Heart left ventricle (tissue), 16 donors: Measurements from ENCODE around the gene YPEL5. TPM values are rescaled to one million over a fixed set of nuclear protein-coding genes. Genes with fewer than 3 reads are reported as not detected.

Experiments
- ATAC-seq, 4 donors: fragments of 200-7000 bp; cut with Tn5 transposase; one replicate each; pipeline ENCODE4 v1.9.1; 2020 to 2022; ENCODE audit warnings: moderate library complexity in 4 of 4, mild to moderate bottlenecking in 3 of 4, moderate number of reproducible peaks in 1 of 4
- DNase-seq, 5 donors: peaks; one replicate each; pipeline ENCODE4 v3.0.0-alpha.2; 2020
- H3K27ac ChIP-seq, 12 donors: fragments of 200-600 bp; sonication (generic) in 4 of 12; one replicate each; pipeline versions ENCODE4 v1.5.0 to v1.8.0; 2016 to 2022; ENCODE audit warnings: mild to moderate bottlenecking in 2 of 12
- H3K27me3 ChIP-seq, 9 donors: fragments of 200-600 bp; sonication (generic) in 2 of 9; one replicate each; pipeline versions ENCODE4 v1.5.1 to v1.8.0; 2016 to 2022; ENCODE audit warnings: mild to moderate bottlenecking in 3 of 9
- H3K36me3 ChIP-seq, 9 donors: fragments of 200-600 bp; sonication (generic) in 2 of 9; one replicate each; pipeline versions ENCODE4 v1.5.0 to v1.8.0; 2018 to 2022; ENCODE audit warnings: mild to moderate bottlenecking in 2 of 9
- H3K4me1 ChIP-seq, 12 donors: fragments of 200-600 bp; sonication (generic) in 4 of 12; one replicate each; pipeline versions ENCODE4 v1.5.0 to v1.8.0; 2016 to 2022; ENCODE audit warnings: mild to moderate bottlenecking in 3 of 12
- H3K4me3 ChIP-seq, 12 donors: fragments of 200-600 bp; sonication (generic) in 4 of 12; one replicate each; pipeline versions ENCODE4 v1.5.0 to v1.8.0; 2017 to 2022; ENCODE audit warnings: mild to moderate bottlenecking in 9 of 12, moderate library complexity in 4 of 12
- H3K9me3 ChIP-seq, 12 donors: fragments of 200-600 bp; sonication (generic) in 4 of 12; one replicate each; pipeline versions ENCODE4 v1.5.0 to v1.8.0; 2016 to 2022; ENCODE audit warnings: mild to moderate bottlenecking in 1 of 12
- POLR2A ChIP-seq, 2 donors: fragments of 450-650 bp; IDR thresholded peaks; one replicate each; pipeline ENCODE4 v1.6.1; 2017; ENCODE audit warnings: antibody characterized with exemption in 2 of 2, mild to moderate bottlenecking in 2 of 2, moderate library complexity in 2 of 2
- WGBS, 4 donors: extraction: QIAGEN DNeasy Blood & Tissue Kit in 2 of 4; methylation state at CpG; one replicate each; pipeline versions ENCODE4 v1.1.5 to v1.1.7; 2013 to 2018; 5-methylcytosine and 5-hydroxymethylcytosine counted together
- intact Hi-C, 10 donors: fragments of 100-400 bp; cut with DNase I; formaldehyde crosslinking; loops; one replicate each; pipeline versions ENCODE4 v1.11.1 to v1.14.2; 2022
- polyA plus RNA-seq, 2 donors: library from polyadenylated mRNA; stranded (reverse); fragments of 200-250 nt; gene quantifications; one replicate each; pipeline ENCODE4 v1.2.3, GENCODE V29; 2013
- total RNA-seq, 9 donors: library from RNA; depleted of rRNA in 2 of 9; stranded (reverse); fragments of >200 nt in 2 of 9; fragmentation: NEBNext Ultra II Directional in 3 of 9; extraction: Animal tissue kit (Norgen Biotek cat#: 25700) in 3 of 9; gene quantifications; one replicate each; pipeline versions ENCODE4 v1.1.0 to v1.2.4, GENCODE V29; 2016 to 2023
- TF ChIP-seq, protein P1 (sequence below), 12 donors: fragments of 200-600 bp; sonication (generic) in 4 of 12; IDR thresholded peaks; one replicate each; pipeline versions ENCODE4 v1.5.0 to v1.8.0; 2018 to 2022; ENCODE audit warnings: antibody characterized with exemption in 12 of 12, mild to moderate bottlenecking in 5 of 12
- donor health status: ischemic (EF 13 %, LVEDD 7.1; RV severe dilation, severe dysfunction).
- donor health status: healthy with polysubstance abuse.
- donor health status: DM: no; HTN: yes; CAD: no.
- donor health status: DM: no; HTN: no; CAD: no.
- donor health status: ischemic (EF 25% LVEDD 6.9; RV normal size, moderate dysfunction).
- donor health status: ischemic (EF 25% LVEDD 5.7; RV mildly dilated, moderate dysfunction).
- donor health status: healthy.
- donor health status: DM: yes; HTN: yes; CAD: no.
- donor health status: ischemic (EF 35%, LVEDD 5.7; RV mildly dilated, moderate dysfunction).
- donor health status: nonischemic (EF 11% LVEDD 7.7; RV severe dilation, severe dysfunction).
- donor health status: DM: yes; HTN: yes; CAD: no.
- donor health status: PGD.
- donor health status: ischemic (EF 29% LVEDD 5.4; RV normal size, mild dysfunction).
- donor health status: nonischemic (EF 23%, LVEDD 6.1; RV moderate dilation, normal function).

YPEL5 gene
- total and polyA plus RNA-seq, 11 donors = 36.4 to 90.6 (median 57.7) TPM

DNA sequence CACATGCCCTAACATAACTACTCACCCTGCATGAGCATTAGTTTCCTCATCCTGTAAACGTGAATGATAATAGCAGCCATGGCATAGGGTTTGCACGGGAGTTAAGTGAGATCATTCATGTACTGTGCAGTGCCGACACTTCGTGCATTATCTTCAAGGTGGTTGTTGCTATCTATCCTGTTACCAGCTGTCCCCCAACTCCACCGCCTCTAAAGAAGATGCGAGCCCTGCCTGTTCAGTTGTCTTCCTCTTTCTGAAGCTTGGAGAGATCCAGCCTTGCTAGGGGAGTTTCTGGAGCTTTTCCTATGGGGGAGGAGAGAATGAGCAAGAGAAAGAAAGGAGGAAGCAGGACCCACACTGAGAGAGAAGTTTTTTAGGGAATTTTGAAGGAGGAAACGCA, 34.4 kb downstream of the YPEL5 start:
- WGBS, 4 donors = 58 to 78% (median 69%) methylated on average over 7 of the region's 7 CpGs
- Histone ChIP-seq H3K36me3 (no peaks in the 10 kb centered on the region), H3K27me3 (no peaks in the 10 kb centered on the region), H3K4me1 (peaks cover 0 to 31% (median 15%) of the 10 kb centered on the region in 12 donors), H3K4me3 (no peak overlapping the region), H3K9me3 (no peaks in the 10 kb centered on the region), H3K27ac (peak overlapping the region in 1 of 12 donors; percentile 56)
- DNase-seq (no peak), ATAC-seq (no peak)
- intact Hi-C loops = no loop called here
- TF ChIP-seq POLR2A (IDR thresholded peaks at IDR 0.05) = no peak
- TF ChIP-seq, protein P1, sequence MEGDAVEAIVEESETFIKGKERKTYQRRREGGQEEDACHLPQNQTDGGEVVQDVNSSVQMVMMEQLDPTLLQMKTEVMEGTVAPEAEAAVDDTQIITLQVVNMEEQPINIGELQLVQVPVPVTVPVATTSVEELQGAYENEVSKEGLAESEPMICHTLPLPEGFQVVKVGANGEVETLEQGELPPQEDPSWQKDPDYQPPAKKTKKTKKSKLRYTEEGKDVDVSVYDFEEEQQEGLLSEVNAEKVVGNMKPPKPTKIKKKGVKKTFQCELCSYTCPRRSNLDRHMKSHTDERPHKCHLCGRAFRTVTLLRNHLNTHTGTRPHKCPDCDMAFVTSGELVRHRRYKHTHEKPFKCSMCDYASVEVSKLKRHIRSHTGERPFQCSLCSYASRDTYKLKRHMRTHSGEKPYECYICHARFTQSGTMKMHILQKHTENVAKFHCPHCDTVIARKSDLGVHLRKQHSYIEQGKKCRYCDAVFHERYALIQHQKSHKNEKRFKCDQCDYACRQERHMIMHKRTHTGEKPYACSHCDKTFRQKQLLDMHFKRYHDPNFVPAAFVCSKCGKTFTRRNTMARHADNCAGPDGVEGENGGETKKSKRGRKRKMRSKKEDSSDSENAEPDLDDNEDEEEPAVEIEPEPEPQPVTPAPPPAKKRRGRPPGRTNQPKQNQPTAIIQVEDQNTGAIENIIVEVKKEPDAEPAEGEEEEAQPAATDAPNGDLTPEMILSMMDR (IDR thresholded peaks at IDR 0.05) = no peak

DNA sequence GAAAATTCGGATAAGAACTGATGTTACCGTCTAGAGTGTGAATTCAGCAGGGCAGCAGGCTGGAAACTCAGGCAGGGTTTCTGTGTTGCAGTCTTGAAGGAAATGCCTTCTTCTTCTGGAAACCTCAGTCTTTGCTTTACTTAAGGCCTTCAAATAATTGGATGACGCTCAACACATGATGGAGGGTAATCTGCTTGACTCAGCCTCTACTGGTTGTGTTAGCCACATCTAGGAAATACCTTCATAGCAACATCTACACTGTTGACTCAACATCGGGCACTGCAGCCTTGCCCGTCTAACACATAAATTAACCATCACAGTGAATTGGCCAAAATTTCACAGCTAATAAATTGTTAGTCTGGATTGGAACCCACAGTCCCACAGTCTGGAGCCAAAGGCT, 37.2 kb downstream of the YPEL5 start:
- WGBS, 4 donors = 94 to 98% (median 95%) methylated on average over 5 of the region's 5 CpGs
- H3K9me3 ChIP-seq = no peaks in the 10 kb centered on the region
- no peak for ATAC-seq

DNA sequence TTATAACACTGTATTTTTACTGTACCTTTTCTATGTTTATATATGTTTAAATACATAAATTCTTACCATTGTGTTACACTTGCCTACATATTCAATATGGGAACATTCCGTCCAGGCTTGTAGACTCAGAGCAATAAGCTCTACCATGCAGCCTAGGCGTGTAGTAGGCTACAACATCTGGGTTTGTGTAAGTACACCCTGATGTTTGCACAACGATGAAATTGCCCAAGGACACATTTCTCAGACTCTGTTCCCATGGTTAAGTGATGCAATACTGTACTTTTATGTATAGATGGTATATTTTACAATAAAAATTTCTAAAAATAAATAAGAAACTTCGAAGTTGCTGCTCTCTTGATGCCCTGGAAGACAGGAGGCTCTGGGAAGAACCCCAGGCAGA, 38.4 kb downstream of the YPEL5 start:
- H3K9me3 ChIP-seq = no peaks in the 10 kb centered on the region
- intact Hi-C loops = no loop called here
- H3K36me3 ChIP-seq = no peaks in the 10 kb centered on the region
- H3K27ac ChIP-seq = no peak overlapping the region
- TF ChIP-seq, protein P1 (IDR thresholded peaks at IDR 0.05) = no peak
- no peak for TF ChIP-seq POLR2A (IDR thresholded peaks at IDR 0.05)
- H3K4me1 ChIP-seq = peaks cover 0 to 8% (median 0%) of the 10 kb centered on the region in 12 donors
- no peak for ATAC-seq
- H3K4me3 ChIP-seq = no peak overlapping the region
- DNase-seq = no peak
- no peaks in the 10 kb centered on the region for H3K27me3 ChIP-seq
- WGBS, 4 donors = 83 to 90% (median 88%) methylated on average over 4 of the region's 4 CpGs

More for the DNA sequence above, 37.2 kb downstream of the YPEL5 start:
- no peak overlapping the region for H3K4me3 ChIP-seq
- no peaks in the 10 kb centered on the region for H3K36me3 ChIP-seq
- TF ChIP-seq, protein P1 (IDR thresholded peaks at IDR 0.05) = no peak
- TF ChIP-seq POLR2A (IDR thresholded peaks at IDR 0.05) = no peak
- H3K27ac ChIP-seq = no peak overlapping the region
- H3K27me3 ChIP-seq = no peaks in the 10 kb centered on the region
- intact Hi-C loops = no loop called here
- H3K4me1 ChIP-seq = peaks cover 0 to 19% (median 6%) of the 10 kb centered on the region in 12 donors
- DNase-seq = no peak

DNA sequence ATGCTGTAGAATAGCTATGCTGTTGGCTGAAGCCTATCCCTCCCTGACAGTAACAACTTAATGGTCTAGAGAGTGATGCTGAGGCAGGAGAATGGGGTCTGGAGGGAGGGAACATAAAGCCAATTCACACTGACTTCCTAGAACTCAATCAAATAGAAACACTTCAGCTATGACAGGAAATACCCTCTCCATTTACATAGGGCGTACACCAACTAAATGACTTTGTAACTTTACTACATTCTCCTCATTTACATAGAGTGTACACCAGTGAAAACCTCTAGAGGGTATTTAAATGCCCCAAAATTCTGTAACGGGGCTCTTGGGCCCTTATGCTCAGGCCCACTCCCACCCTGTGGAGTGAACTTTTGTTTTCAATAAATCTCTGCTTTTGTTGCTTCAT, 41.5 kb downstream of the YPEL5 start:
- no peaks in the 10 kb centered on the region for H3K27me3 ChIP-seq
- H3K27ac ChIP-seq = no peak overlapping the region
- H3K4me3 ChIP-seq = no peak overlapping the region
- ATAC-seq (no peak), DNase-seq (no peak)
- no peaks in the 10 kb centered on the region for H3K36me3 ChIP-seq
- TF ChIP-seq POLR2A (IDR thresholded peaks at IDR 0.05) = no peak
- TF ChIP-seq, protein P1 (IDR thresholded peaks at IDR 0.05) = no peak
- intact Hi-C loops = no loop called here
- H3K9me3 ChIP-seq = no peaks in the 10 kb centered on the region
- no peaks in the 10 kb centered on the region for H3K4me1 ChIP-seq
- WGBS, 4 donors = 85 to 97% (median 91%) methylated on average over 2 of the region's 2 CpGs
